ENCODE measurements around the gene SIRT6.
"Not testable (repeated sequence)": the region's sequence is repeated elsewhere in the genome, so short reads cannot be mapped to it uniquely, and the experiment has no call there.

The SIRT6 gene

GRCh38 chr19:4138445-4138844 lies 43.9 kb downstream of the SIRT6 start:
- H3K4me3 ChIP-seq (ENCODE audit: low read depth in 1 of 2, low read length in 1 of 2): no peak overlapping the region
- H3K9me3 ChIP-seq: no peaks in the 10 kb centered on the region
- TF ChIP-seq CTCF (IDR thresholded peaks at IDR 0.05): no peak
- no peak overlapping the region for H3K27ac ChIP-seq
- peaks cover 14% of the 10 kb centered on the region for H3K27me3 ChIP-seq
- H3K4me1 ChIP-seq (ENCODE audit: control insufficient read depth in 1 of 2, insufficient read depth in 1 of 2, low read depth in 1 of 2, low read length in 1 of 2): peaks cover 6 to 8% of the 10 kb centered on the region in 2 experiments
- H3K36me3 ChIP-seq: no peaks in the 10 kb centered on the region

GRCh38 chr19:4136680-4137088 lies 45.7 kb downstream of the SIRT6 start:
- Histone ChIP-seq H3K27me3 (no peaks in the 10 kb centered on the region), H3K4me3 (ENCODE audit: low read depth in 1 of 2, low read length in 1 of 2) (no peak overlapping the region), H3K27ac (no peak overlapping the region), H3K36me3 (no peaks in the 10 kb centered on the region), H3K4me1 (ENCODE audit: control insufficient read depth in 1 of 2, insufficient read depth in 1 of 2, low read depth in 1 of 2, low read length in 1 of 2) (peaks cover 6 to 8% of the 10 kb centered on the region in 2 experiments), H3K9me3 (no peaks in the 10 kb centered on the region)
- no peak for TF ChIP-seq CTCF (IDR thresholded peaks at IDR 0.05)

DNA sequence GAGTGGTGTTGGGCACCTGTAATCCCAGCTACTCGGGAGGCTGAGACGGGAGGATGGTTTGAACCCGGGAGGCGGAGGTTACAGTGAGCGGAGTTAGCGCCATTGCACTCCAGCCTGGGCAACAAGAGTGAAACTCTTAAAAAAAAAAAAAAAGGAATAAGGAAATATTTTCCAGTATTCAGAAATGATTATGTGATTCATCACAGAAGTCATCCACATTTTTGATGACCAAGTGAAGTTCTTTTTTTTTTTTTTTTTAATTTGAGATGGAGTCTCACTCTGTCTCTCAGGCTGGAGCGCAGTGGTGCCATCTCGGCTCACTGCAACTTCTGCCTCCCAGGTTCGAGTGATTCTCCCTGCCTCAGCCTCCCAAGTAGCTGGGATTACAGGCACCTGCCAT lies 47.0 kb downstream of the SIRT6 start:
- not testable (repeated sequence) for H3K27ac ChIP-seq; H3K4me1 ChIP-seq (ENCODE audit: control insufficient read depth in 1 of 2, insufficient read depth in 1 of 2, low read depth in 1 of 2, low read length in 1 of 2)

GRCh38 chr19:4134351-4134750 lies 48.0 kb downstream of the SIRT6 start:
- Histone ChIP-seq H3K27me3 (peaks cover 11% of the 10 kb centered on the region), H3K4me1 (ENCODE audit: control insufficient read depth in 1 of 2, insufficient read depth in 1 of 2, low read depth in 1 of 2, low read length in 1 of 2) (no peaks in the 10 kb centered on the region), H3K36me3 (no peaks in the 10 kb centered on the region), H3K27ac (no peak overlapping the region), H3K4me3 (ENCODE audit: low read depth in 1 of 2, low read length in 1 of 2) (no peak overlapping the region), H3K9me3 (no peaks in the 10 kb centered on the region)
- TF ChIP-seq CTCF (IDR thresholded peaks at IDR 0.05): no peak

More for the DNA sequence above, 47.0 kb downstream of the SIRT6 start:
- not testable (repeated sequence) for H3K4me3 ChIP-seq (ENCODE audit: low read depth in 1 of 2, low read length in 1 of 2); H3K36me3 ChIP-seq; H3K27me3 ChIP-seq; H3K9me3 ChIP-seq

DNA sequence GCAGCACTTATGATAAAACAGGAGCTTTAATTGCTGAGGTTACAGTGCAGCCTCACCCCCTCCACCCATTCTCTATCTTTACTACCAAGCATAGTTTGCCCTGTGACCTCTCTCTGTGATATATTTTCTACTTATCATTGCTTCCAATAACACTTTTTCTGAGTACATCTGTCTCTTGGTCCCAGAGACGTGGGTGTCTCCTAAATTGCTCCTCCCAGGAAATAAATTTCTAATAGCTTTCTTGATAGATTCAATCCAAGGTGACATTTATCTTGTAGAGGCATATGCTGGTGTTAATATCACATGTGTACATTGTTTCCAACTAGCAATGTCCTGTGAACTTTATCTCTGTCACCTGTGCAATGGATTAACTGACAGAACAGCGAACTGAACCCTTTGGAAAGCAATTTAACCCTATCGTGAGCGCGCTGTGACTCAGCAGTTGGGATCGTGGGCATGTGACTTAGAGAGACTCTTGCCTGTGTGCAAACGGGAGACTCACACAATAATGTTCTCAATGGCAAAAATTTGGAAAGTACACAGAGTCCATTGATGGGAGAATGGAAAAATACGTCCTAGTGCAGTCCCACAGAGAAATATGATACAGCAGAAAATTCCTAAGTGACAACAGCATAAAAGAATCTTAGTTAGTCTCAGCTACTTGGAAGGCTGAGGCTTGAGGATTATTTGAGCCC lies 51.5 kb downstream of the SIRT6 start:
- peaks cover 11% of the 10 kb centered on the region for H3K27me3 ChIP-seq
- H3K4me1 ChIP-seq (ENCODE audit: control insufficient read depth in 1 of 2, insufficient read depth in 1 of 2, low read depth in 1 of 2, low read length in 1 of 2): no peaks in the 10 kb centered on the region
- no peak for TF ChIP-seq CTCF (IDR thresholded peaks at IDR 0.05)
- H3K27ac ChIP-seq: no peak overlapping the region
- H3K36me3 ChIP-seq: no peaks in the 10 kb centered on the region
- no peak overlapping the region for H3K4me3 ChIP-seq (ENCODE audit: low read depth in 1 of 2, low read length in 1 of 2)
- no peaks in the 10 kb centered on the region for H3K9me3 ChIP-seq

DNA sequence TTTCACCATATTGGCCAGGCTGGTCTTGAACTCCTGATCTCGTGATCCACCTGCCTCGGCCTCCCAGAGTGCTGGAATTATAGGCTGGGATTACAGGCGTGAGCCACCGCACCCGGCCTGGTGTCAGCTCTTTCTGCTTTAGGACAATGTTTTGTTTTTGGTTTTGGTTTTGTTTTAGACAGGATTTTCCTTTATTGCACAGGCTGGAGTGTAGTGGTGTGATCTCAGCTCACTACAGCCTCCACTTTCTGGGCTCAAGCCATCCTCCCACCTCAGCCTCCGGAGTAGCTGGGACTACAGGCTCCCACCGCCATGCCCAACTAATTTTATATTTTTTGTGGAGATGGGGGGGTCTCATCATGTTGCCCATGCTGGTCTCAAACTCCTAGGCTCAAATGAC lies 53.3 kb downstream of the SIRT6 start:
- not testable (repeated sequence) for H3K36me3 ChIP-seq; H3K27ac ChIP-seq; H3K4me3 ChIP-seq (ENCODE audit: low read depth in 1 of 2, low read length in 1 of 2); H3K9me3 ChIP-seq; H3K4me1 ChIP-seq (ENCODE audit: control insufficient read depth in 1 of 2, insufficient read depth in 1 of 2, low read depth in 1 of 2, low read length in 1 of 2)
- peaks cover 11% of the 10 kb centered on the region for H3K27me3 ChIP-seq

- H3K9me3 ChIP-seq; H3K27ac ChIP-seq; H3K4me3 ChIP-seq (ENCODE audit: low read depth in 1 of 2, low read length in 1 of 2); H3K36me3 ChIP-seq: not testable (repeated sequence)
- H3K4me1 ChIP-seq (ENCODE audit: control insufficient read depth in 1 of 2, insufficient read depth in 1 of 2, low read depth in 1 of 2, low read length in 1 of 2): peaks cover 16 to 17% of the 10 kb centered on the region in 2 experiments
- peaks cover 11% of the 10 kb centered on the region for H3K27me3 ChIP-seq
Observed at GRCh38 chr19:4127322-4127721, 55.0 kb downstream of the SIRT6 start.

Data from neutrophil (primary cell).